Gastrocnemius medialis (tissue), 4 donors: ENCODE results near the gene FOXN1. TPM values are rescaled to one million over a fixed set of nuclear protein-coding genes. Genes with fewer than 3 reads are reported as not detected.

ENCODE experiments used
- ATAC-seq, 2 donors: fragments of 150-250 bp; one replicate each; pipeline ENCODE4 v1.9.1; 2016
- DNase-seq, 2 donors: peaks; one replicate each; pipeline ENCODE4 v3.0.0-alpha.2; 2019
- H3K27ac ChIP-seq, 4 donors: fragments of 200-600 bp; sonication (generic); 1 replicate in 1 of 4; 2 replicates in 3 of 4; pipeline ENCODE4 v1.5.1; 2016 to 2018; ENCODE audit warnings: mild to moderate bottlenecking in 2 of 4, moderate library complexity in 1 of 4
- H3K27me3 ChIP-seq, 3 donors: fragments of 200-600 bp; sonication (generic) in 2 of 3; 1 replicate in 1 of 3; 2 replicates in 2 of 3; pipeline versions ENCODE4 v1.5.1 to v1.6.0; 2016 to 2019; ENCODE audit warnings: mild to moderate bottlenecking in 1 of 3, moderate library complexity in 1 of 3
- H3K36me3 ChIP-seq, 2 donors: fragments of 200-600 bp; sonication (generic) in 1 of 2; one replicate each; pipeline ENCODE4 v1.5.1; 2017 to 2018
- H3K4me1 ChIP-seq, 2 donors: fragments of 200-600 bp; sonication (generic) in 1 of 2; one replicate each; pipeline ENCODE4 v1.5.1; 2016 to 2017; ENCODE audit warnings: mild to moderate bottlenecking in 2 of 2
- H3K4me3 ChIP-seq, 4 donors: fragments of 200-600 bp; sonication (generic) in 3 of 4; 1 replicate in 1 of 4; 2 replicates in 3 of 4; pipeline ENCODE4 v1.5.1; 2016 to 2019; ENCODE audit warnings: mild to moderate bottlenecking in 2 of 4
- H3K9me3 ChIP-seq, 3 donors: fragments of 200-600 bp; sonication (generic) in 2 of 3; 1 replicate in 1 of 3; 2 replicates in 2 of 3; pipeline ENCODE4 v1.5.1; 2016 to 2019
- POLR2A ChIP-seq, 2 donors: fragments of 450-650 bp; IDR thresholded peaks; one replicate each; pipeline ENCODE4 v1.6.1; 2017; ENCODE audit warnings: antibody characterized with exemption in 2 of 2, mild to moderate bottlenecking in 2 of 2, moderate library complexity in 2 of 2
- in situ Hi-C, 4 donors: fragments of 200-750 bp; cut with MboI; loops; one replicate each; pipeline versions ENCODE4 v1.15.0 to v1.8.0; 2017; ENCODE audit warnings: low sequenced_read_pairs in 4 of 4
- intact Hi-C: fragments of 100-400 bp; cut with DNase I; formaldehyde crosslinking; loops from one replicate; pipeline ENCODE4 v1.15.1; 2023; ENCODE audit warnings: low total_unique reads
- total RNA-seq, 4 donors: library from RNA; depleted of rRNA; stranded (reverse); fragments of >200 nt; gene quantifications; one replicate each; pipeline versions ENCODE4 v1.1.0 to v1.2.3, GENCODE V29; 2016
- TF ChIP-seq, protein P1 (sequence below), 5 experiments: fragments of 450-650 bp in 3 of 5; fragments of 200-600 bp in 2 of 5; sonication (generic) in 2 of 5; IDR thresholded peaks in 4 of 5; conservative IDR thresholded peaks in 1 of 5; 1 replicate in 4 of 5; 2 replicates in 1 of 5; pipeline ENCODE4 v1.5.1; 2016 to 2019; ENCODE audit warnings: antibody characterized with exemption in 5 of 5, mild to moderate bottlenecking in 3 of 5, moderate library complexity in 3 of 5

FOXN1 gene
- total RNA-seq, 4 donors from 2014 or later: not detected

GRCh38 chr17:28552176-28552999 is 46.2 kb downstream of the FOXN1 start, which contains the start of gene UNC119:
Gene UNC119 (minus strand): TSS chr17:28552624. CDS start chr17:28552557, 67 bp downstream.
- H3K27ac ChIP-seq: peak within 1 kb of the TSS; percentile 8 to 47 (median 24)
- intact Hi-C loops: loop anchor here (2.0 kb wide), 2 partner anchors 24 to 46 kb away; partner anchors contain the start of genes ALDOC and SPAG5
- H3K27me3 ChIP-seq: no peaks in the 10 kb centered on the region
- in situ Hi-C loops: loop anchor here in 1 of 4 donors (25.0 kb wide), 1 partner anchor 110 kb away; the partner anchor contains the start of genes SDF2 and SUPT6H
- DNase-seq (peak; percentile 33 to 37), ATAC-seq (peak; percentile 78)
- peaks cover 10 to 15% of the 10 kb centered on the region in 2 donors for H3K4me1 ChIP-seq
- H3K4me3 ChIP-seq: peak within 1 kb of the TSS; percentile 60 to 88 (median 77)
- H3K9me3 ChIP-seq: no peaks in the 10 kb centered on the region
- TF ChIP-seq, protein P1, sequence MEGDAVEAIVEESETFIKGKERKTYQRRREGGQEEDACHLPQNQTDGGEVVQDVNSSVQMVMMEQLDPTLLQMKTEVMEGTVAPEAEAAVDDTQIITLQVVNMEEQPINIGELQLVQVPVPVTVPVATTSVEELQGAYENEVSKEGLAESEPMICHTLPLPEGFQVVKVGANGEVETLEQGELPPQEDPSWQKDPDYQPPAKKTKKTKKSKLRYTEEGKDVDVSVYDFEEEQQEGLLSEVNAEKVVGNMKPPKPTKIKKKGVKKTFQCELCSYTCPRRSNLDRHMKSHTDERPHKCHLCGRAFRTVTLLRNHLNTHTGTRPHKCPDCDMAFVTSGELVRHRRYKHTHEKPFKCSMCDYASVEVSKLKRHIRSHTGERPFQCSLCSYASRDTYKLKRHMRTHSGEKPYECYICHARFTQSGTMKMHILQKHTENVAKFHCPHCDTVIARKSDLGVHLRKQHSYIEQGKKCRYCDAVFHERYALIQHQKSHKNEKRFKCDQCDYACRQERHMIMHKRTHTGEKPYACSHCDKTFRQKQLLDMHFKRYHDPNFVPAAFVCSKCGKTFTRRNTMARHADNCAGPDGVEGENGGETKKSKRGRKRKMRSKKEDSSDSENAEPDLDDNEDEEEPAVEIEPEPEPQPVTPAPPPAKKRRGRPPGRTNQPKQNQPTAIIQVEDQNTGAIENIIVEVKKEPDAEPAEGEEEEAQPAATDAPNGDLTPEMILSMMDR (IDR thresholded peaks at IDR 0.05 in 4 of 5, conservative IDR thresholded peaks at IDR 0.05 in 1 of 5): no peak
- TF ChIP-seq POLR2A (IDR thresholded peaks at IDR 0.05): peak; percentile 17 to 24
- H3K36me3 ChIP-seq: peaks cover 0 to 43% of the 10 kb centered on the region in 2 donors

DNA sequence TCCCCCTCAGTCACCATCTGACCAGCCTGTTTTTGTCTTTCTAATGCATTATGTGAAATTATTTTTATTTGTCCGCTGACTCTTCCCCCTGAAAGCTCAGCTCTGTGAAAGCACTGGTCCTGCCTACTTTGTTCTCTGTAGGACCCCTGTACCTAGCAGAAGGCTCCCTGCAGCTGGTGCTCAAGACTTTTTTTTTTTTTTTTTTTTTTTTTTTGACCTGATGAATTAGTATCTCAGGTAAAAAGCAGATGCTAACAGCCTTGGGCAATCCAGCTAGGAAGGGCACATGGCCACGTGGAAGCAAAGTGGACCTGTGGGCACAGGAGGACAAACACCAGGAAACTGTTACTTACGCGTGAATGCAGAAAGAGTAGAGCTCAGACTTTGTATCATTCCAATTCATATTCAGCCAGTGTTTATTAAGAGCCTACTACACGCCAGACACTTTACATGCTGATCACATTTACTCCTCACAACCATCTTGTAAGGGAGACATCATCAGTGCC is 46.9 kb downstream of the FOXN1 start:
- intact Hi-C loops (loop anchor here (2.0 kb wide), 2 partner anchors 24 to 46 kb away; partner anchors contain the start of genes ALDOC and SPAG5), in situ Hi-C loops (loop anchor here in 1 of 4 donors (25.0 kb wide), 1 partner anchor 109 kb away; the partner anchor contains the start of genes SDF2 and SUPT6H)
- no peak for ATAC-seq
- Histone ChIP-seq H3K9me3 (no peaks in the 10 kb centered on the region), H3K36me3 (peaks cover 0 to 44% of the 10 kb centered on the region in 2 donors), H3K27me3 (no peaks in the 10 kb centered on the region), H3K4me3 (peak overlapping the region; percentile 60 to 88 (median 77)), H3K27ac (peak overlapping the region in 1 of 4 donors; percentile 23), H3K4me1 (peaks cover 10 to 15% of the 10 kb centered on the region in 2 donors)
- TF ChIP-seq, protein P1 (IDR thresholded peaks at IDR 0.05 in 4 of 5, conservative IDR thresholded peaks at IDR 0.05 in 1 of 5): no peak
- no peak for TF ChIP-seq POLR2A (IDR thresholded peaks at IDR 0.05)
- DNase-seq: no peak

- in situ Hi-C loops: loop anchor here in 1 of 4 donors (25.0 kb wide), 1 partner anchor 108 kb away; the partner anchor contains the start of genes SDF2 and SUPT6H
- peaks cover 0 to 58% of the 10 kb centered on the region in 2 donors for H3K36me3 ChIP-seq
- ATAC-seq: no peak
- TF ChIP-seq, protein P1 (IDR thresholded peaks at IDR 0.05 in 4 of 5, conservative IDR thresholded peaks at IDR 0.05 in 1 of 5): no peak
- TF ChIP-seq POLR2A (IDR thresholded peaks at IDR 0.05): no peak
- DNase-seq: no peak
- H3K4me1 ChIP-seq: peaks cover 10 to 15% of the 10 kb centered on the region in 2 donors
- no peak overlapping the region for H3K27ac ChIP-seq
- H3K27me3 ChIP-seq: no peaks in the 10 kb centered on the region
- H3K4me3 ChIP-seq: no peak overlapping the region
- no peaks in the 10 kb centered on the region for H3K9me3 ChIP-seq
- intact Hi-C loops: no loop called here
Observed at GRCh38 chr17:28554565-28554964, 48.4 kb downstream of the FOXN1 start.

- DNase-seq: no peak
- Histone ChIP-seq H3K4me1 (peaks cover 10 to 15% of the 10 kb centered on the region in 2 donors), H3K9me3 (no peaks in the 10 kb centered on the region), H3K27ac (no peak overlapping the region), H3K4me3 (no peak overlapping the region), H3K27me3 (no peaks in the 10 kb centered on the region), H3K36me3 (peaks cover 0 to 62% of the 10 kb centered on the region in 2 donors)
- ATAC-seq: no peak
- in situ Hi-C loops (loop anchor here in 1 of 4 donors (25.0 kb wide), 1 partner anchor 107 kb away; the partner anchor contains the start of genes SDF2 and SUPT6H), intact Hi-C loops (no loop called here)
- TF ChIP-seq, protein P1 (IDR thresholded peaks at IDR 0.05 in 4 of 5, conservative IDR thresholded peaks at IDR 0.05 in 1 of 5): no peak
- TF ChIP-seq POLR2A (IDR thresholded peaks at IDR 0.05): no peak
Observed at GRCh38 chr17:28555022-28555421, 48.9 kb downstream of the FOXN1 start.
